OCI-LY1 (cell line): ENCODE results near the gene SEC22C.

Experiments used
- H2AFZ ChIP-seq: fragments of 200-600 bp; sonication (generic), shearing (Covaris generic); 2 replicates; pipeline ENCODE4 v1.6.0; 2014; ENCODE audit warnings: antibody characterized with exemption, mild to moderate bottlenecking, low read length
- H3F3A ChIP-seq: fragments of 200-600 bp; sonication (generic), shearing (Covaris generic); 2 replicates; pipeline ENCODE4 v1.6.0; 2014; ENCODE audit warnings: mild to moderate bottlenecking, antibody characterized with exemption, low read length, moderate library complexity; ENCODE audit not compliant: insufficient read depth
- H3K27ac ChIP-seq: fragments of 200-600 bp; sonication (generic); 2 replicates; pipeline ENCODE4 v1.5.1; 2014; ENCODE audit warnings: low read length, mixed run types, mild to moderate bottlenecking, low read depth; ENCODE audit not compliant: poor library complexity, severe bottlenecking
- H3K27me3 ChIP-seq: fragments of 200-600 bp; sonication (generic); 2 replicates; pipeline ENCODE4 v1.6.0; 2014; ENCODE audit warnings: antibody characterized with exemption, mild to moderate bottlenecking, low read length, moderate library complexity; ENCODE audit not compliant: insufficient read depth
- H3K36me3 ChIP-seq: fragments of 200-600 bp; sonication (generic); 2 replicates; pipeline ENCODE4 v1.6.1; 2014; ENCODE audit warnings: mild to moderate bottlenecking, antibody characterized with exemption, low read length, moderate library complexity, mixed read lengths; ENCODE audit not compliant: insufficient read depth
- H3K4me1 ChIP-seq: fragments of 200-600 bp; sonication (generic); 2 replicates; pipeline ENCODE4 v1.5.1; 2014; ENCODE audit warnings: mild to moderate bottlenecking, low read length, moderate library complexity; ENCODE audit not compliant: insufficient read depth, severe bottlenecking
- H3K4me2 ChIP-seq: fragments of 200-600 bp; sonication (generic), shearing (Covaris generic); 2 replicates; pipeline ENCODE4 v1.6.1; 2014; ENCODE audit warnings: low read length
- H3K4me3 ChIP-seq: fragments of 200-600 bp; sonication (generic); 2 replicates; pipeline ENCODE4 v1.5.1; 2014; ENCODE audit warnings: low read length, low read depth, mild to moderate bottlenecking, mixed read lengths; ENCODE audit not compliant: poor library complexity, severe bottlenecking
- H3K79me2 ChIP-seq: fragments of 200-600 bp; shearing (Covaris generic); 2 replicates; pipeline ENCODE4 v1.6.1; 2016; ENCODE audit warnings: mixed run types, low read length, mixed read lengths; ENCODE audit not compliant: insufficient read depth
- H3K9ac ChIP-seq: fragments of 200-600 bp; sonication (generic), shearing (Covaris generic); 2 replicates; pipeline ENCODE4 v1.6.1; 2014; ENCODE audit warnings: mild to moderate bottlenecking, low read length, mixed read lengths
- H3K9me2 ChIP-seq: fragments of 200-600 bp; sonication (generic), shearing (Covaris generic); 2 replicates; pipeline ENCODE4 v1.6.1; 2014; ENCODE audit warnings: low read depth, mild to moderate bottlenecking, low read length, mixed read lengths
- H3K9me3 ChIP-seq: fragments of 200-600 bp; shearing (Covaris generic); 2 replicates; pipeline ENCODE4 v1.6.1; 2014; ENCODE audit warnings: low read length, mixed read lengths
- H4K20me1 ChIP-seq: fragments of 200-600 bp; sonication (generic), shearing (Covaris generic); 2 replicates; pipeline ENCODE4 v1.6.0; 2016; ENCODE audit warnings: mild to moderate bottlenecking, low read length; ENCODE audit not compliant: insufficient read depth
- EZH2 ChIP-seq: fragments of 200-600 bp; sonication (generic), shearing (Covaris generic); IDR thresholded peaks from 2 replicates; pipeline ENCODE4 v1.8.0; 2017; ENCODE audit warnings: borderline replicate concordance, mixed run types, mild to moderate bottlenecking, antibody characterized with exemption, low read length, moderate library complexity, mixed read lengths
- TF ChIP-seq, protein P1 (sequence below): fragments of 200-600 bp; sonication (generic), shearing (Covaris generic); IDR thresholded peaks from 2 replicates; pipeline ENCODE4 v1.5.1; 2017; ENCODE audit warnings: mild to moderate bottlenecking, antibody characterized with exemption, low read length, moderate library complexity, mixed read lengths

Gene SEC22C

DNA sequence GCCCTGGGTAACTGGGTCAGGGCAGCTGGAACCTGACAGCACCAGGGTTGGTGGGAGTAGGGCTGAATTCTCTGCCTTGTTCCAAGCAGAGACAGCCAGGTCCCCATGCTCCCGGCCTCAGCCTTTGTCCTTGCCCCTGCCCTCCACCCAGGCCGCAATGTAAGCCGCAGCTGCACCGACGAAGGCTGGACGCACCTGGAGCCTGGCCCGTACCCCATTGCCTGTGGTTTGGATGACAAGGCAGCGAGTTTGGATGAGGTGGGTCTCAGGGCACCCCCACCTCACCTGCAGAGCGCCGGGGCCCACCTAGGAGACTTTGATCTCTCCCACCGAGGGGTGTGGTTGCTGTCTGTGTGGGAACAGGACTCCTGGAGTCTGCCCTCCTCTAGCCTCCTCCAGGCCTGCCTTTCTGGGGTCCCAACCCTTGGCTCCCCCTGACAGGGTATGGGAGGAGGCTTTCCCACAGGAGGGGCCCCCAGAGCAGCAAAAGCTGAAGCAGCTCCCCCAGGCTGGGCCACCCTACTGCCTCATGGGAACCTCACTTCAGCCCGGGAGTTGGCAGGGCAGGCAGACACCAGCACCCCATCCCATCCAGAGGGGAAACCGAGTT is 55.9 kb downstream of the SEC22C start:
- Histone ChIP-seq H3K27me3 (no peaks in the 10 kb centered on the region), H3K4me2 (no peak overlapping the region), H3F3A (no peaks in the 10 kb centered on the region), H3K9me3 (no peaks in the 10 kb centered on the region), H3K27ac (no peak overlapping the region), H3K4me1 (no peaks in the 10 kb centered on the region), H3K79me2 (no peaks in the 10 kb centered on the region), H4K20me1 (no peaks in the 10 kb centered on the region), H3K9ac (no peak overlapping the region), H2AFZ (no peak overlapping the region), H3K9me2 (no peaks in the 10 kb centered on the region), H3K4me3 (no peak overlapping the region), H3K36me3 (no peaks in the 10 kb centered on the region)
- TF ChIP-seq, protein P1, sequence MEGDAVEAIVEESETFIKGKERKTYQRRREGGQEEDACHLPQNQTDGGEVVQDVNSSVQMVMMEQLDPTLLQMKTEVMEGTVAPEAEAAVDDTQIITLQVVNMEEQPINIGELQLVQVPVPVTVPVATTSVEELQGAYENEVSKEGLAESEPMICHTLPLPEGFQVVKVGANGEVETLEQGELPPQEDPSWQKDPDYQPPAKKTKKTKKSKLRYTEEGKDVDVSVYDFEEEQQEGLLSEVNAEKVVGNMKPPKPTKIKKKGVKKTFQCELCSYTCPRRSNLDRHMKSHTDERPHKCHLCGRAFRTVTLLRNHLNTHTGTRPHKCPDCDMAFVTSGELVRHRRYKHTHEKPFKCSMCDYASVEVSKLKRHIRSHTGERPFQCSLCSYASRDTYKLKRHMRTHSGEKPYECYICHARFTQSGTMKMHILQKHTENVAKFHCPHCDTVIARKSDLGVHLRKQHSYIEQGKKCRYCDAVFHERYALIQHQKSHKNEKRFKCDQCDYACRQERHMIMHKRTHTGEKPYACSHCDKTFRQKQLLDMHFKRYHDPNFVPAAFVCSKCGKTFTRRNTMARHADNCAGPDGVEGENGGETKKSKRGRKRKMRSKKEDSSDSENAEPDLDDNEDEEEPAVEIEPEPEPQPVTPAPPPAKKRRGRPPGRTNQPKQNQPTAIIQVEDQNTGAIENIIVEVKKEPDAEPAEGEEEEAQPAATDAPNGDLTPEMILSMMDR: no peak
- TF ChIP-seq EZH2: no peak

GRCh38 chr3:42525212-42525611 is 56.6 kb downstream of the SEC22C start:
- Histone ChIP-seq H3K27ac (no peak overlapping the region), H3K4me3 (no peak overlapping the region), H3K9ac (no peak overlapping the region), H3K4me2 (no peak overlapping the region), H3K4me1 (no peaks in the 10 kb centered on the region), H4K20me1 (no peaks in the 10 kb centered on the region), H3K27me3 (no peaks in the 10 kb centered on the region), H3K79me2 (no peaks in the 10 kb centered on the region), H3K9me2 (no peaks in the 10 kb centered on the region), H2AFZ (no peak overlapping the region), H3K36me3 (no peaks in the 10 kb centered on the region), H3F3A (no peaks in the 10 kb centered on the region), H3K9me3 (no peaks in the 10 kb centered on the region)
- TF ChIP-seq, protein P1: no peak
- no peak for TF ChIP-seq EZH2

DNA sequence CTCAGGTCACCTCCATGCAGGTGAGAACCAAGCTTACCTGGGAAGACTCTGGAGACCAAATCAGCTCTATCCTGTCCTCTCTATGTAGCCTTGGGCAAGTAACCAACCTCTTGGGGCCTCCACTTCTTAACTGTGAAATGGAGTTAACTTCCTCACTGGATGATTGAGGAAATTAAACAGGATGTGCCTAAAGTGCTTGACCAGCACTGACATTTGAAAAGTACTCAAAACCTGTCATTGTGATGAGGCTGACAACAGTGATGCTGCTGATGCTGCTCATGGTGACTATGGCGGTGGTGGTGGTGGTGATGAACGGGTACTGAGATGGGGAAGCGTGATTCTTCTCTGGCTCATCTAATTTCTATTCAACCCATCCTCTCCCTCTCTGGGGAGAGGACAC is 57.0 kb downstream of the SEC22C start:
- Histone ChIP-seq H3K4me3 (no peak overlapping the region), H3K9me3 (no peaks in the 10 kb centered on the region), H3K9me2 (no peaks in the 10 kb centered on the region), H3K27me3 (no peaks in the 10 kb centered on the region), H3K27ac (no peak overlapping the region), H3K9ac (no peak overlapping the region), H2AFZ (no peak overlapping the region), H3K36me3 (no peaks in the 10 kb centered on the region), H3K79me2 (no peaks in the 10 kb centered on the region), H4K20me1 (no peaks in the 10 kb centered on the region), H3K4me2 (no peak overlapping the region), H3K4me1 (no peaks in the 10 kb centered on the region), H3F3A (no peaks in the 10 kb centered on the region)
- TF ChIP-seq, protein P1: no peak
- no peak for TF ChIP-seq EZH2
